NB4 (cell line): ENCODE results near the gene SLC22A2.

ENCODE experiments used
- DNase-seq: peaks from one replicate; pipeline ENCODE4 v3.0.0; 2010; ENCODE audit warnings: low read depth
- H3K4me3 ChIP-seq: one replicate; pipeline ENCODE4 v1.5.1; 2011; ENCODE audit warnings: mild to moderate bottlenecking, low read depth, low read length, moderate library complexity
- CTCF ChIP-seq: IDR thresholded peaks from one replicate; pipeline ENCODE4 v1.5.1; 2012; ENCODE audit warnings: low read depth, low read length
- MYC ChIP-seq: IDR thresholded peaks from 2 replicates; pipeline ENCODE4 v1.6.1; 2011; ENCODE audit warnings: low read depth, low read length
- POLR2A ChIP-seq: IDR thresholded peaks from 2 replicates; pipeline ENCODE4 v1.6.1; 2011; ENCODE audit warnings: mild to moderate bottlenecking; ENCODE audit not compliant: insufficient read length; ENCODE audit errors: extremely low read depth
- TF ChIP-seq, protein P1 (sequence below): IDR thresholded peaks from 2 replicates; pipeline ENCODE4 v1.6.1; 2011; ENCODE audit warnings: low read depth, low read length

Gene SLC22A2

DNA sequence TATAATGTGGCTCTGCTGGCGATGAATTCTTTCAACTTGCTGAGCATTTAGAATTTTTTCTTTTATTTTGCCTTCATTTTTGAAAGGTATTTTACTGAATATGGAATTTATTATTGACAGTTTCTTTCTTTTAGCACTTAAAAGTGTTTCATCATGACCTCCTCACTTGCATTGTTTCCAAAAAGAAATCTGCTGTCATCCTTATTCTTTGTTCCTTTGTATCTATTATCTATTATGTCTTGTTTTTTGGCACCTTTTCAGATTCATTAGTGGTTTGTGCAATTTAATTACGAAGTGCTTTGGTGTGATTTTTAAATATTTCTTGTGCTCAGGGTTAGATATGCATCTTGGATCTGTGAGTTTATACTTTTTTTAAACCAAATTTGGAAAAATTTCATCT, 26.0 kb upstream of the SLC22A2 start:
- DNase-seq, result no peak
- no peak for TF ChIP-seq MYC
- TF ChIP-seq, protein P1, sequence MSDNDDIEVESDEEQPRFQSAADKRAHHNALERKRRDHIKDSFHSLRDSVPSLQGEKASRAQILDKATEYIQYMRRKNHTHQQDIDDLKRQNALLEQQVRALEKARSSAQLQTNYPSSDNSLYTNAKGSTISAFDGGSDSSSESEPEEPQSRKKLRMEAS, result no peak
- no peak for TF ChIP-seq CTCF
- TF ChIP-seq POLR2A, result no peak
- H3K4me3 ChIP-seq, result no peak overlapping the region

DNA sequence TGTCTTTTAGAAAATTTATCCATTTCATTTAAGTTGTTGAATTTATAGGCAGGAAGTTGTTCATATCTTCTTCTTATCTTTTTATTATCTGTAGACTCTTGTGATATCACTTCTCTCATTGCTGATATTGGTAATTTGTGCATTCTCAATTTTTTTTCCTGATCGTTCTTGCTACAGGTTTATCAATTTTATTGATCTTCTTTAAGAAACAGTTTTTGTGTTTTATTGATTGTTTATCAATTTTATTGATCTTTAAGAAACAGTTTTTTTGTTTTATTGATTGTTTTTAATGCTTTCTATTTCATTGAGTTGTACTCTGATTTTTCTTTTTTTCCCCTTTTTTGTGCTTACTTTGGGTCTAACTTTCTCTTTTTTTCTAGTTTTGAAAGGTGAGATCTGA, 23.8 kb upstream of the SLC22A2 start:
- TF ChIP-seq MYC (no peak), CTCF (no peak), POLR2A (no peak)
- TF ChIP-seq, protein P1, result no peak
- DNase-seq, result no peak
- no peak overlapping the region for H3K4me3 ChIP-seq

DNA sequence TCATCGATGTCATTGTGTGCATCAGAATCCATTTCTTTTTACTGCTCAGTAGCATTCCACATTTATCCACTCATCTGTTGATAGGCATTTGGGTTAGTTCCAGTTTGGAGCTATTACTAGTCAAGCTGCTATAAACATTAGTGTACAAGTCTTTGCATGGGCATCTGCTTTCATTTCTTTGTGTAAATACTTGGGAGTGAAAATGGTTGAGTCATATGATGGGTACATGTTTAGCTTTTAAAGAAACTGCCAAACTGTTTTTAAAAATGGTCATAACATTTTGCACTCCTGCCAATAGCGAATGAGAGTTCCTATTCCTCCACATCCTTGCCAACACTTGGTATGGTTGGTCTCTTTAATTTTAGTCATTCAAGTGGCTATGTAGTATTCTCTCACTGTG, 21.2 kb upstream of the SLC22A2 start:
- DNase-seq, result no peak
- no peak overlapping the region for H3K4me3 ChIP-seq
- TF ChIP-seq POLR2A, result no peak
- TF ChIP-seq, protein P1, result no peak
- TF ChIP-seq MYC, result no peak
- no peak for TF ChIP-seq CTCF

- no peak overlapping the region for H3K4me3 ChIP-seq
- TF ChIP-seq CTCF, result no peak
- TF ChIP-seq, protein P1, result no peak
- no peak for TF ChIP-seq POLR2A
- no peak for TF ChIP-seq MYC
- no peak for DNase-seq
Observed at GRCh38 chr6:160278786-160279310, 20.2 kb upstream of the SLC22A2 start.

GRCh38 chr6:160278311-160278710, 19.7 kb upstream of the SLC22A2 start:
- no peak overlapping the region for H3K4me3 ChIP-seq
- TF ChIP-seq CTCF, result no peak
- TF ChIP-seq, protein P1, result no peak
- TF ChIP-seq MYC, result no peak
- TF ChIP-seq POLR2A, result no peak

GRCh38 chr6:160277546-160277945, 18.9 kb upstream of the SLC22A2 start:
- DNase-seq, result no peak

More at GRCh38 chr6:160278311-160278710, 19.7 kb upstream of the SLC22A2 start:
- DNase-seq, result no peak

More at GRCh38 chr6:160277546-160277945, 18.9 kb upstream of the SLC22A2 start:
- no peak overlapping the region for H3K4me3 ChIP-seq
- TF ChIP-seq, protein P1, result no peak
- TF ChIP-seq CTCF (no peak), POLR2A (no peak), MYC (no peak)
